Mesenchymal stem cell (in vitro differentiated cells and primary cell): ENCODE results near the gene TMEM164.

Experiments used
- DNase-seq: peaks from one replicate; pipeline ENCODE4 v3.0.0-alpha.2; 2013
- H2AFZ ChIP-seq: one replicate; pipeline ENCODE4 v1.6.1; 2013; ENCODE audit warnings: low read depth, mild to moderate bottlenecking, control low read depth, inconsistent platforms, low read length, moderate library complexity
- H2AK5ac ChIP-seq: 2 replicates; pipeline ENCODE4 v1.6.1; 2013; ENCODE audit warnings: low read length, moderate library complexity, mild to moderate bottlenecking, inconsistent platforms; ENCODE audit not compliant: severe bottlenecking
- H2BK120ac ChIP-seq: one replicate; pipeline ENCODE4 v1.6.1; 2013; ENCODE audit warnings: low read depth, mild to moderate bottlenecking, inconsistent platforms, low read length, moderate library complexity
- H2BK12ac ChIP-seq, 2 experiments: one replicate each; pipeline ENCODE4 v1.6.1; 2013; ENCODE audit warnings: inconsistent platforms in 2 of 2, low read length in 2 of 2, mild to moderate bottlenecking in 2 of 2, moderate library complexity in 2 of 2, control low read depth in 1 of 2
- H2BK15ac ChIP-seq: one replicate; pipeline ENCODE4 v1.6.1; 2013; ENCODE audit warnings: mild to moderate bottlenecking, low read depth, inconsistent platforms; ENCODE audit not compliant: poor library complexity, severe bottlenecking
- H2BK5ac ChIP-seq: 2 replicates; pipeline ENCODE4 v1.6.1; 2013; ENCODE audit warnings: low read depth, mild to moderate bottlenecking, low read length, control low read depth, inconsistent platforms; ENCODE audit not compliant: poor library complexity, severe bottlenecking
- H3K14ac ChIP-seq, 2 experiments: one replicate each; pipeline ENCODE4 v1.6.1; 2013; ENCODE audit warnings: inconsistent platforms in 2 of 2, low read length in 2 of 2, control low read depth in 1 of 2, mild to moderate bottlenecking in 1 of 2, moderate library complexity in 1 of 2
- H3K18ac ChIP-seq, 2 experiments: one replicate each; pipeline ENCODE4 v1.6.1; 2013; ENCODE audit warnings: inconsistent platforms in 2 of 2, low read length in 2 of 2, control low read depth in 1 of 2, low read depth in 1 of 2, mild to moderate bottlenecking in 1 of 2
- H3K23ac ChIP-seq, 2 experiments: one replicate each; pipeline ENCODE4 v1.6.1; 2013; ENCODE audit warnings: inconsistent platforms in 2 of 2, low read length in 2 of 2, mild to moderate bottlenecking in 2 of 2, moderate library complexity in 2 of 2, control low read depth in 1 of 2
- H3K27ac ChIP-seq: 2 replicates; pipeline ENCODE4 v1.5.1; 2013; ENCODE audit warnings: mild to moderate bottlenecking, moderate library complexity, low read length, control low read depth, inconsistent platforms; ENCODE audit not compliant: poor library complexity, severe bottlenecking
- H3K27me3 ChIP-seq, 2 experiments: 2 replicates each; pipeline versions ENCODE4 v1.6.1 to v1.7.0; 2013; ENCODE audit warnings: low read length in 2 of 2, mild to moderate bottlenecking in 2 of 2, moderate library complexity in 2 of 2, control low read depth in 1 of 2, inconsistent platforms in 1 of 2; ENCODE audit not compliant: control insufficient read depth in 1 of 2, insufficient read depth in 1 of 2
- H3K36me3 ChIP-seq, 2 experiments: 2 replicates each; pipeline versions ENCODE4 v1.6.1 to v1.7.0; 2013; ENCODE audit warnings: low read length in 2 of 2, control low read depth in 1 of 2, inconsistent platforms in 1 of 2, low read depth in 1 of 2, mild to moderate bottlenecking in 1 of 2; ENCODE audit not compliant: insufficient read depth in 2 of 2, control insufficient read depth in 1 of 2
- H3K4ac ChIP-seq, 2 experiments: one replicate each; pipeline ENCODE4 v1.6.1; 2013; ENCODE audit warnings: inconsistent platforms in 2 of 2, low read length in 2 of 2, mild to moderate bottlenecking in 2 of 2, moderate library complexity in 2 of 2, control low read depth in 1 of 2, low read depth in 1 of 2
- H3K4me1 ChIP-seq: 2 replicates; pipeline ENCODE4 v1.6.1; 2013; ENCODE audit warnings: low read depth, low read length, control low read depth; ENCODE audit not compliant: control insufficient read depth, insufficient read depth
- H3K4me2 ChIP-seq: 2 replicates; pipeline ENCODE4 v1.6.1; 2013; ENCODE audit warnings: low read length, mild to moderate bottlenecking, inconsistent platforms; ENCODE audit not compliant: poor library complexity, severe bottlenecking
- H3K4me3 ChIP-seq, 2 experiments: 2 replicates each; pipeline versions ENCODE4 v1.5.1 to v1.7.0; 2013; ENCODE audit warnings: low read length in 2 of 2, mild to moderate bottlenecking in 2 of 2, control low read depth in 1 of 2, low read depth in 1 of 2; ENCODE audit not compliant: insufficient read depth in 1 of 2
- H3K79me1 ChIP-seq: replicated peaks from 2 replicates; pipeline ENCODE4 v1.6.1; 2013; ENCODE audit warnings: mild to moderate bottlenecking, control low read depth, low read length, inconsistent platforms; ENCODE audit not compliant: poor library complexity, severe bottlenecking
- H3K9ac ChIP-seq: 2 replicates; pipeline ENCODE4 v1.7.0; 2013; ENCODE audit warnings: mild to moderate bottlenecking, low read length, moderate library complexity
- H3K9me3 ChIP-seq: 2 replicates; pipeline ENCODE4 v1.7.0; 2013; ENCODE audit warnings: mild to moderate bottlenecking, low read length; ENCODE audit not compliant: control insufficient read depth
- H4K8ac ChIP-seq: one replicate; pipeline ENCODE4 v1.6.1; 2013; ENCODE audit warnings: inconsistent platforms, mild to moderate bottlenecking, low read length, moderate library complexity
- H4K91ac ChIP-seq: one replicate; pipeline ENCODE4 v1.6.1; 2013; ENCODE audit warnings: mild to moderate bottlenecking, low read length, inconsistent platforms
- WGBS: methylation state at CpG from one replicate; pipeline ENCODE4 v1.1.7; 2013; ENCODE audit warnings: mixed read lengths; 5-methylcytosine and 5-hydroxymethylcytosine counted together

TMEM164 gene

GRCh38 chrX:110178179-110178865 lies 175.4 kb downstream of the TMEM164 start:
- H3K4me1 ChIP-seq = peaks cover 26% of the 10 kb centered on the region
- H4K91ac ChIP-seq = no peak overlapping the region
- no peak overlapping the region for H2AFZ ChIP-seq
- peaks cover 0 to 10% of the 10 kb centered on the region in 2 experiments for H3K36me3 ChIP-seq
- peaks cover 15% of the 10 kb centered on the region for H3K79me1 ChIP-seq
- H3K4me2 ChIP-seq = no peak overlapping the region
- peak overlapping the region in 1 of 2 experiments; percentile 66 for H3K18ac ChIP-seq
- H3K9ac ChIP-seq = no peak overlapping the region
- no peak overlapping the region for H3K14ac ChIP-seq
- no peak overlapping the region for H2AK5ac ChIP-seq
- no peak for DNase-seq
- WGBS = 100% methylated on average over 1 of the region's 5 CpGs
- no peak overlapping the region for H3K23ac ChIP-seq
- H2BK12ac ChIP-seq = no peak overlapping the region
- H3K9me3 ChIP-seq = no peaks in the 10 kb centered on the region
- no peak overlapping the region for H3K4ac ChIP-seq
- H2BK5ac ChIP-seq = no peak overlapping the region
- H3K27ac ChIP-seq = no peak overlapping the region
- no peak overlapping the region for H2BK120ac ChIP-seq
- peak overlapping the region; percentile 30 for H2BK15ac ChIP-seq
- peaks cover 0 to 48% of the 10 kb centered on the region in 2 experiments for H3K27me3 ChIP-seq
- no peak overlapping the region for H4K8ac ChIP-seq
- no peak overlapping the region for H3K4me3 ChIP-seq

- H2BK12ac ChIP-seq = peak overlapping the region in 1 of 2 experiments; percentile 66
- H3K27me3 ChIP-seq = peaks cover 0 to 39% of the 10 kb centered on the region in 2 experiments
- DNase-seq = peak; percentile 75
- peaks cover 14% of the 10 kb centered on the region for H3K79me1 ChIP-seq
- H2BK120ac ChIP-seq = no peak overlapping the region
- H3K9me3 ChIP-seq = no peaks in the 10 kb centered on the region
- H3K4ac ChIP-seq = no peak overlapping the region
- peak overlapping the region in 1 of 2 experiments; percentile 73 for H3K18ac ChIP-seq
- peak overlapping the region in 1 of 2 experiments; percentile 59 for H3K23ac ChIP-seq
- peaks cover 26% of the 10 kb centered on the region for H3K4me1 ChIP-seq
- no peak overlapping the region for H2BK5ac ChIP-seq
- H2AFZ ChIP-seq = no peak overlapping the region
- 0% methylated on average over 1 of the region's 5 CpGs for WGBS
- H4K8ac ChIP-seq = peak overlapping the region; percentile 23
- no peak overlapping the region for H2BK15ac ChIP-seq
- no peak overlapping the region for H3K14ac ChIP-seq
- H3K9ac ChIP-seq = no peak overlapping the region
- H2AK5ac ChIP-seq = no peak overlapping the region
- no peak overlapping the region for H3K4me3 ChIP-seq
- peaks cover 0 to under 1% of the 10 kb centered on the region in 2 experiments for H3K36me3 ChIP-seq
- no peak overlapping the region for H4K91ac ChIP-seq
- H3K27ac ChIP-seq = peak overlapping the region; percentile 89
- no peak overlapping the region for H3K4me2 ChIP-seq
These were observed 177.4 kb downstream of the TMEM164 start for GRCh38 chrX:110180176-110180927.

GRCh38 chrX:110180928-110181310 lies 178.0 kb downstream of the TMEM164 start:
- H3K9me3 ChIP-seq = no peaks in the 10 kb centered on the region
- DNase-seq = peak; percentile 76
- H3K27me3 ChIP-seq = peaks cover 0 to 38% of the 10 kb centered on the region in 2 experiments
- H3K18ac ChIP-seq = peak overlapping the region in 1 of 2 experiments; percentile 73
- no peak overlapping the region for H2AFZ ChIP-seq
- no peak overlapping the region for H3K4me2 ChIP-seq
- H3K23ac ChIP-seq = no peak overlapping the region
- no peak overlapping the region for H2AK5ac ChIP-seq
- no peaks in the 10 kb centered on the region for H3K36me3 ChIP-seq
- peak overlapping the region; percentile 89 for H3K27ac ChIP-seq
- H2BK15ac ChIP-seq = no peak overlapping the region
- no peak overlapping the region for H3K4me3 ChIP-seq
- H4K91ac ChIP-seq = no peak overlapping the region
- peaks cover 26% of the 10 kb centered on the region for H3K4me1 ChIP-seq
- no peak overlapping the region for H3K9ac ChIP-seq
- peak overlapping the region in 1 of 2 experiments; percentile 72 for H2BK12ac ChIP-seq
- 0% methylated on average over 4 of the region's 6 CpGs for WGBS
- no peak overlapping the region for H2BK120ac ChIP-seq
- H2BK5ac ChIP-seq = no peak overlapping the region
- no peak overlapping the region for H3K14ac ChIP-seq
- peak overlapping the region; percentile 23 for H4K8ac ChIP-seq
- H3K79me1 ChIP-seq = peaks cover 14% of the 10 kb centered on the region
- H3K4ac ChIP-seq = no peak overlapping the region

- Histone ChIP-seq H3K27ac (peak overlapping the region; percentile 89), H4K8ac (no peak overlapping the region), H2AK5ac (no peak overlapping the region), H2BK120ac (no peak overlapping the region), H3K14ac (no peak overlapping the region), H3K23ac (no peak overlapping the region), H3K4me2 (no peak overlapping the region), H4K91ac (no peak overlapping the region), H2BK12ac (no peak overlapping the region), H3K36me3 (no peaks in the 10 kb centered on the region), H2BK15ac (no peak overlapping the region), H3K18ac (peak overlapping the region; percentile 70), H3K4me1 (peaks cover 26% of the 10 kb centered on the region), H3K9me3 (peaks cover 4% of the 10 kb centered on the region), H3K4ac (peak overlapping the region in 1 of 2 experiments; percentile 50), H2AFZ (no peak overlapping the region), H2BK5ac (no peak overlapping the region), H3K27me3 (peaks cover 0 to 32% of the 10 kb centered on the region in 2 experiments), H3K4me3 (no peak overlapping the region), H3K9ac (no peak overlapping the region), H3K79me1 (peaks cover 14% of the 10 kb centered on the region)
- WGBS = no CpG with 5 or more reads among the region's 2 CpGs
- no peak for DNase-seq
These were observed 178.7 kb downstream of the TMEM164 start for GRCh38 chrX:110181459-110182137.
